GM18526 (cell line): Measurements from ENCODE around the gene STK32B.

ENCODE experiments used
- POLR2A ChIP-seq: IDR thresholded peaks from 3 replicates; pipeline ENCODE4 v1.6.1; 2011; ENCODE audit not compliant: insufficient read length; ENCODE audit errors: extremely low read depth

Gene STK32B

GRCh38 chr4:5024673-5025072, 26.6 kb upstream of the STK32B start:
- TF ChIP-seq POLR2A = no peak

GRCh38 chr4:5026371-5026770, 24.9 kb upstream of the STK32B start:
- TF ChIP-seq POLR2A = no peak

- TF ChIP-seq POLR2A = no peak
Observed at GRCh38 chr4:5027346-5027745, 23.9 kb upstream of the STK32B start.

DNA sequence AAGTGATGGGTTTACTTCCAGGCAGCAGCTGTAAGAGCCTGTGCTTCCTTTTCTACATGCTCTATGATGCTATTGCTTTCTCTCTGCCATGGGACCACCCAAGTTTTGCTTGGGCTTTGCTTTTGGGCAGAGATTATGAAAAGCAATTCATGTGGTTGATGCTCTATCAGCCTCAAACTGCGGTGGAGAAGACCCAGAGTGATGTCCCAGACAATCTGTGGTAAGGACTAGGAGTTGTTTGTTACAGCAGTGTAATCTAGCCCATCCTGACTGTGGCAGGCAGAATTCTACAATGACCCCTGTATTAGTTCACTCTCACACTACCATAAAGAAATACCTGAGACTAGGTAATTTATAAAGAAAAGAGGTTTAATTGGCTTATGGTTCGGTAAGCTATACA, 22.8 kb upstream of the STK32B start:
- no peak for TF ChIP-seq POLR2A

DNA sequence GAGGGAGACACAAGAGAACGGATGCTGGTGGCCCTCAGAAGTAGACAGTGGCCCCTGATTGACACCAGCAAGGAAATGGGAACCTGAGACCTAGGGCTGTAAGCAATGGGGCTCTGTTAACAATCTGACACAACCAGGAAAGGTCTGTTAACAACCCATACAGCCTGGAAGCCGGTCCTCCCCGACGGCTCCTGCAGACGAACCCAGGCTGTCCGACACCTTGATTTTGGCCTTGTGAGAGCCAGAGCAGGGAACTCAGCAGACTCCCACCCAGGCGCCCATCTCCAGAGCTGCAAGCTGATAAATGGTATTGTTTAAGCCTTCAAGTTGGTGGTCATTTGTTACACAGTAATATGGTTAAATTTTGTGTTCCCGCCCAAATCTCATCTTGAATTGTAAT, 21.8 kb upstream of the STK32B start:
- no peak for TF ChIP-seq POLR2A

- TF ChIP-seq POLR2A = no peak
Observed at GRCh38 chr4:5030221-5030620, 21.1 kb upstream of the STK32B start.

- no peak for TF ChIP-seq POLR2A
Observed at GRCh38 chr4:5030927-5031326, 20.4 kb upstream of the STK32B start.

GRCh38 chr4:5032813-5033212, 18.5 kb upstream of the STK32B start:
- TF ChIP-seq POLR2A = no peak

DNA sequence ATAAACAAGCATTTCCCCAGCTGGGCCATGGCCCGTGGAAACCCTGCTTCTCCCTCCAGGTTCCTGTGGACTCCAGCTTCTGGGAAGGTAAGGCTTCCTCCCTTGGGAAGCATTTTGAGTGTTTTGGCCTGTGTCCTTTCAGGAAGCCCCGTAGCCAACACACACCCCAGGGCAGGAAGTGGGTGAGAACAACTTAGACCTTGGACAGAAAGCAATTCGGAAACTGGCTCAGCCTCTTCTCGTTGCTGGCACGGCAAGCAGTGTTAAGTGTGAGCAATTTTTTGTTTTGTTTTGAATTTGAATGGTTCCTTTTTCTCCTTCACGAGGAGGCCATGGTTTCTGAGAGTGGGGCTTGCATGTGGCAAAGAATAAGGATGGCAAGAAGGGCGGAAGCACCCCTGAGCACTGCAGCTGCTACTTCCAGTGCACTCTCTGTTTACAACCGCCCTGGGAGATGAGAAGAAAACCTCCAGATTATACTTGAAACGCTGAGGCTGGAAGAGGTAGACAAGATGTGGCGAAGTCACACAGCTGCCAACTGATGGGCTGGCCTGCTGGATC, 17.9 kb upstream of the STK32B start:
- no peak for TF ChIP-seq POLR2A

GRCh38 chr4:5034206-5034605, 17.1 kb upstream of the STK32B start:
- no peak for TF ChIP-seq POLR2A

DNA sequence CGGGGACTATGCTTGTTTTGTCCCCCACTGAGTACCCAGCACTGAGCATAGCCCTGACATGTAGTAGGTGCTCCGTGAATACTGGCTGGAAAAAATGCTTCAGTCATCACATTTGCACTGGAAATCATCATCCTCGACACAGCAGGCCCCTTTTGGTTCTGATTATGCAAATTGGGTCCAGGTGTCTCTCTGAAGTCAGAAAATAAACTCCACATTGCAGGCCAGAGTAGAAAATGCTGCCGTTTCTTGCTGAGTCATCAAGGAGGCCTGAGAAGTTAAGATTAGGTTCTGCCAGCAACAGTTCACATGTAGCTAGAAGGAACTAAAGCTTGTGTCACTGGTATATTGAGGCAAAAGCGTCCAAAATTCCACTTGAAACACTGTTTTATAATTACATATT, 15.0 kb upstream of the STK32B start:
- TF ChIP-seq POLR2A = no peak

DNA sequence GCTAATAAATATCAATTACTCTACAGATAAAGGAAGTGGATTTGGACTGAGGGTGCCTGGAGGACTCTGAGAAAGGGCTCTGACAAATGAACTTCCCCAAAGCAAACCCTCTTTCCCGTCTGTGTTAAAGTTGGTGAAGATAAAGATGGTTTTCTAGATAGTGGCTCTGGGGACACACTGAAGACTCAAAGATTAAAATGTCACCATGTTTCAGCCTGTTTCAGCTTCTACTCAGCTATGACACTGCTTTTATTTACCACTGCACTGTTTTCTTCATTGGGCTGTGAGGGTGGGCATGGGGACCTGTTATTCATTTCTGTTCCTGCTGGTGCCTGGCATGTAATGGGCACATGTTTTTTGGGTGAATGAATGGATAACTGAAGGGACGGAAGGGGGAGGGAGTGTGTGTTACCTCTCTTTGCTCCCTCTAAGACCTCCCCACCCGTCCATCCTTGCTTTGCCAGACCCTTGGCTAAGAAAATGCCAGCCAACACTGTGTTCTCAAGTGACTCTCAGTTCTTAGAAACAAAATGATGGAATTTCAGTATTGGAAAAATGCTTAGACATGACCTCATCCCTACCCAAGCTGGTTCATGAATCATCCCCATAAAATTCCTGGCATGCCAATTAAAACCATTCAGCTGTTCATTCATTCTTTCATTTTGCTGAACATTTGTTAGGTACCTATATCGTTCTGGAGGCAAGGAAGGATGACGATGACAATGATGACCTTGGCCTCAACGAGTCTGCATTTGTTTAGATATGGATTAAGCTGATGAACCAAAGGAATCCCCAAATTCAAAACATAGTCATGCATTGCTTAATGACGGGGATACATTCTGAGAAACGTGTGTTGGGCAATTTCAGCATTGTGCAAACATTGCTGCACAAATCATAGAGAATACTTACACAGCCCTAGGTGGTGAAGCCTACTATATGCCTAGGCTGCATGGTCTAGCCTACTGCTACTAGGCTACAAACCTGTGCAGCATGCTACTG, 13.4 kb upstream of the STK32B start:
- TF ChIP-seq POLR2A = no peak

DNA sequence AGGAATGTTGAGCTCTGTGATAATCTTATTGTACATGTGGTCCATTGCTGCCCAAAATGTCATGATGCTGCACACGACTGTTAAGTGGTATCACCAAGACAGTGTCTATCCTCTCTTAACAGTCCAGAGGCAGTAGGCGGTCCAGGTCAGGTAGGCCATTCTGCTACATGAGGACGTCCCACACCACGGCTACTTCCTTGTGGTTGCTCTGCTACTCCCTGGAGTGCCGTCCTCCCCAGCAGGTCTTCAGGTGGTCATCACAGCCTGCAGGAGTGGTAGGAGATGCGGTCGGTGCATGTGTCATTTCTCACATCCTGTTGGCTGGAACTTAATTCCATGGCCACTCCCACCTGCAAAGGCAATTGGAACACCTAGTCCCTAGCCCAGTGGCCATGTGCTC, 11.5 kb upstream of the STK32B start:
- TF ChIP-seq POLR2A = no peak

- no peak for TF ChIP-seq POLR2A
Observed at GRCh38 chr4:5040856-5041620, 10.2 kb upstream of the STK32B start.

- no peak for TF ChIP-seq POLR2A
Observed at GRCh38 chr4:5041699-5042098, 9.6 kb upstream of the STK32B start.

DNA sequence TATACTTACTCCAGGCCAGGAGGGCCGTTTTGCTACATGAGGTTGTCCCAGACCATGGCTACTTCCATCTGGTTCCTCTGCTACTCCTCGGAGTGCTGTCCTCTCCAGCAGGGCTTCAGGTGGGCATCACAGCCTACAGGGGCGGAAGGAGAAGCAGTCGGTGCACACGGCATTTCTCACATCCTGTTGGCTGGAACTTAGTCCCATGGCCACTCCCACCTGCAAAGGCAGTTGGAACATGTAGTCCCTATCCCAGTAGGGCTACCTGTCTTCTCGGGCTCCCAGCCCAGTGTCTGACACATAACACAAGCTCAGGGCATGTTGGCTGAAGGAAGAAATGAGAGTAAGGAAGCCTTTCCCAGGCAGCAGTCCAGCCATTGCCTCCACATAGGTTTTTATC, 7.7 kb upstream of the STK32B start:
- TF ChIP-seq POLR2A = no peak
